Stimulated activated CD4-positive, alpha-beta T cell treated with anti-CD3 and anti-CD28 coated beads, Interleukin-4, amount 100 ng/mL, for 48 hours (primary cell): Measurements from ENCODE around the gene PSMD5.
A peak's percentile ranks its signal among the peaks of the same experiment; 100 is the strongest.

Source experiments
- DNase-seq, 2 donors: peaks; one replicate each; pipeline ENCODE4 v3.0.0-alpha.2; 2020; ENCODE audit warnings: low read depth in 2 of 2

The PSMD5 gene

GRCh38 chr9:120855827-120856670 lies 13.3 kb upstream of the PSMD5 start:
- DNase-seq: no peak

GRCh38 chr9:120854596-120855327 lies 12.0 kb upstream of the PSMD5 start:
- DNase-seq: no peak

DNA sequence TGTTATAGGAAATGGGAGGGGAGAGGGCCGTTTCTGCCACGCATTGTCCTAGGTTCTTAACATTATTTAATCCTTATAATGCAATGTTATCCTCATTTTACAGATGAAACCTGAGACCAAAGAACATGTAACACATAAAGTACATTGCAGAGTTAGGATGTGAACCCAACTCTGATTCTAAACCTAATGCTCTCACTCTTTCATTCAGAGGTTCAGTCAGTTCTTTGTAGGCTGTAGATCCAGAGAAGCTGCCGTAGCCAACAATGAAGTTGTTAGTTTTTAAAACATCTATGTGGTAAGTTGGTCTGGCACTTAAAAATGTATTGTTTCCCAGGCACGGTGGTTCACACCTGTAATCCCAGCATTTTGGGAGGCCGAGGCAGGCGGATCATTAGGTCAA lies 10.5 kb upstream of the PSMD5 start:
- DNase-seq: no peak

DNA sequence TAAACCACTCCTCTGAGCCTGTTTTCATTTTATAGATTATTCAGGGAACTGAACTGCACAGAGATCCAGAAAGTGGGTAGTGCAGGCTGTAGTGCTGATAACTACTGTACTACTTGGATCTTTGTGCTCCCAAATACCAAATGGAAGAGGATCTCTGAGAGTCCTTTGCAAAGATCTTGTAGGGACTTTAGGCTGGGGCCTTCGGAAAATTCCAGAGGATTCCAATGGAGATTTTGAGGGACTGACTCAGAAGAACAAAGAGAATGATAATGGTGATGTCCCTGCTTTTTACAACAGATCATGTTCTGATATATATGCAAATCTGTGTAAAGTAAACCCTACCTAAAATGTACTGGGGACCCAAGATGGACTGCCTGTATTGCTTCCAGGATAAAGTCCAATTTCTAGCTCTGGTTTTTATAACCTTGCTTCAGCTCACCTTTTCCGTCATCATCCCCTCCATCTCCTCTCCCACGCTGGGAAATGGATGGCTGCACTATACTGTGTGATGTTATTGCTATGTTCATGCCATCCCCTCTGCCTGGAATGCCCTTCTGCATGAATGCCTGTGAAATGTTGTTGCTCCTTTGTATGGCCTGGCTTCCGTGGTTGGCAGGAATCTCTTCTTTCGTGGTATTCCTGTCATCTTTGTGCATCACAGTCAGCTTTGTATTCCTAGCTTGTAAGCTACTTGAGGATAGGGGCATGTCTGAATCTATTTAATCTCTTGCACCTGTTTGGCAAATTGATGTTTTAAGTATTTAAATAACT lies 9.7 kb upstream of the PSMD5 start:
- no peak for DNase-seq

DNA sequence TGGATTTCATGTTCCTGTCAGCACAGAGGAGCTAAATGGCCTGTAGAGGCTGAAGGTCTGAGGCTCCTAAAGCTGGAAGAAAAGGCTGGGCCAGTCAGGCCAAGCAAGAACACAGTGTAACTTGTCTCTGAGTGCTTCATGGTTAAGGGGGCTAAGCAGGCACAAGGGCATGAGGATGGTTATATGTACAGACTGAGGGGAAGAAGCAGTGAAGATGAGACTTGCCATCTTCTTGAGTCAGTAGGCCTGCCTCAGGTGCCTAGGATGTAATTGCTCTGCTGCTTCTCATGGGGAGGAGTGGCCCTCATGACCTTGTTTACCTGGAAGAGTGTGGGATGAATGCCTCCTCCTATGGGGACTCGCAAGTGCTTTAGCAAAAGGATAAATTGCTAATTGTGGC lies 8.7 kb upstream of the PSMD5 start:
- no peak for DNase-seq

DNA sequence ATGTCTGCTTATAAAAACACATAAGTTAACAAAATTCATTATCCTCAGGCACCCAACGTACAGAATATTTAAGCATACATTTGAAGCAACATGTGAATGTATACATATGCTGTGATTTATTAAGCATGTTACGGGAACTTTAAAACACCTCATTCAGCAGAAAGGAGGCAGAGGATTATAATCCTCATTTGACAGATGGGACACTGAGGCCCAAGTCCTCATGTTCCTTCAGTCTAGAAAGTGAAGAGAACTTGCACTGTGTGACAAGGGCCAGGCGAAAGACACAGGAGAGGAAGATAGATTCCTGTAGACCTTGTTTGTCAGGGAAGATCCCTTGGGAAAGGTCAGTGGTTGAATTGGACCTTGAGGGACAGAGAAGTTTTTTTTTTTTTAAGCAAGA lies 7.6 kb upstream of the PSMD5 start:
- no peak for DNase-seq

DNA sequence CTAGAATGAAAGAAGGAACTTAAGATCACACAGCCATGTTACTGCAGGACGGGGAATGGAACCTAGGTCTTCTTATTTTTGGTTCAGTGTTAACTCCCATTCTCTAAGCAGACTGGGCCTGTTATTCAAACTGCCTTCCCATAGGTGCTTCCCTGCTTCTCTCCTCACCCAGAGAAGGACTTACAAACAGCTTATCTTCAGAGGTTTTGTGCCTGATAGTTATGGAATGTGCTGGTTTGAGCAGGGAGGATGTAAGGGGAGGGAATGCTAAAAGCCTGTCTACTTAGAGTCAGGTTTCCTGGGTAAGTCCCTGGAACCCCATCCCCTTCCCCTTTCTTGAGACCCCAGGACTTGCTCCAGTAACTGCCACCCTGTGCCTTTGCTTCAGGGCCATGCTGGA lies 4.2 kb upstream of the PSMD5 start:
- DNase-seq: no peak

GRCh38 chr9:120846251-120846889 lies 3.6 kb upstream of the PSMD5 start:
- no peak for DNase-seq

GRCh38 chr9:120845255-120845654 lies 2.5 kb upstream of the PSMD5 start:
- peak; percentile 34 to 35 for DNase-seq

GRCh38 chr9:120841930-120842684 lies 615 bp downstream of the PSMD5 start:
- DNase-seq: no peak

DNA sequence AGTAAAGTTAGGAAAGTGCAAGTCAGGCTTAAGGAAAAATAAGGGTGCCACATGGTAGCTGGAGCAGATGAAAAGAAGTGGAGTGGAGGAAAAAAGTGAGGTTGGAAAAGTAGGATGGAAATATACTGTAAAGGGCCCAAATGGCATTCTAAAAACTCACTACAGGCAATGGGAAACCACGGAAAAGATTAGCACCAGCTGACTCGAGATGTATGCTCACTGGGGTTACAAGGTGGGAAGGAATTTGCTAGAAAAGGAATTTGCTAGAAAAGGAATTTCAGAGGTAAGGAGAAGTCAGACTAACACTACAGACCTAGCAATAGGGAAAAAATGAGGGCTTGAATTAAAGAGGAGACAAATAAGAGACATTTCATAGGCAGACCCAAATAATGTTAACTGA lies 3.6 kb downstream of the PSMD5 start:
- no peak for DNase-seq

GRCh38 chr9:120837921-120838320 lies 4.8 kb downstream of the PSMD5 start:
- DNase-seq: no peak

DNA sequence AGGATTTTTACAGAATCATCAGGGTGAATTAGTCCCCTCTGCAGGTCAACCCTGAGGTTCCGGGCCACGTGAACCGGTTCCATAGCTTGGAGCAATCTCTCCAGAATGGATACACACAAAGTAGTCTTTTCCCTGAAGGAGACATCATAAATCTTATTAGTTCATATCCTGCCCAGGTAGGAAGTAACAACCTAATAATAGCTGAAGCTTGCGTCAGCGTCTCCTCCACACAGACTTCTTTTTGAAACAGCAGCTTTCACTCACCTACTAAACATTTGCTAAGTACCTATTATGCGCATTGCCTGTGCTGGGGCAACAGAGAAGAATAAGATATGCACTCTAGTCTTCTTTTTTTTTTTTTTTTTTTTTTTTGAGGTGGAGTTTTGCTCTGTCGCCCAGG lies 9.4 kb downstream of the PSMD5 start:
- no peak for DNase-seq

DNA sequence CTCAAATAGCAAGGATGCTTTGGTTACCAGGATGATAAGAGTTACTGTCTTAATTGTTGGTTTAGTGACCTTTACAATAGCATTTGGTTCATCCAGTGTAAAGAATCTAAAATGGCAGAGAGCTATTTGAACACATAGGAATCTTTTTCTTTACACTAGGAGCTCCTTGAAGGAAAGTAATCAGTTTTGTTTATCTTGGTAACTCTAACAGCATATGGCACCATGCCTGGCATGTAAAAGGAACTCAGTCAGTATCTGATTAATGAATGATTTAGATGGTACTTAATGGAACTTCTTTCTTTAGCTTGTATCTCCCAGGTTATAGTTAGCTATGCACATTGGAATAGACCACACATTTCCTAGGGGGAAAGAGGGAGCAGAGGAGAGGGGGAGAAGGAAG lies 9.9 kb downstream of the PSMD5 start:
- DNase-seq: no peak

- DNase-seq: no peak
These were observed 11.9 kb downstream of the PSMD5 start for GRCh38 chr9:120830865-120831264.

DNA sequence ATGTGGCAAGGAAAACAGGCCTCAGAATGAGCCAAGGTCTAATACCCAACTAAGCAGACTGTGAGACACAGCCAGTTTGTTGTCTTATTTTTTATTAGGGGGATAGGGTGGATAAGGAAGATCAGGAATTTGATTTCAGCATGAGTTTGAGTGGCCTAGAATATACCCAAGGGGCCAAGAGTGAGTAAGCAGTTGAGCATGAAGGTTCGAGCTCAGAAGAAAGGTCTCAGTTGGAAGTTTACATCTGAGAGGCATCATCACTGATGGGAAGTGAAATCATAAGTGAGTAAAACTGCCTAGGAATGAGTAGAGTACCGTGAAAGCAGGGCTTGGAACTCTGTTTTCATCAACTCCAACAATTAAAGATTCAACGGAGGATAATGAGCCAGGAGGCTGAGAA lies 12.6 kb downstream of the PSMD5 start:
- DNase-seq: no peak

DNA sequence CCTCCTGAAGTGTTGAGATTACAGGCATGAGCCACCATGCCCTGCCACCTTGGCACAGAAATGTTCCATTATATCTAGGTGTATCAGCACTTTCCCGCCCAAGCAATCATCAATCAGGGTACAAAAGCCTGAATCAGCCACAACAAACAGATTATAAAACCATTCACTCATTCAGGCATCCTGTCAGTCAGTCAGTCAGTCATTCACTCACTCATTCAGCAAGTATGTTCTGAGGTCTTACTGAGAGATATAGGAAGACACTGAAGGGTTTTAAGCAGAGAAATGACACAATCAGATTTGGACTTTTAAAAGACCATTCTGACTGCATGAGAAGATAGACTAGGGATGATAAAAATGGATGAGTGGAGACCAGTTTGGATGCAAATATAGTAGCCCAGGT lies 13.1 kb downstream of the PSMD5 start:
- DNase-seq: no peak

DNA sequence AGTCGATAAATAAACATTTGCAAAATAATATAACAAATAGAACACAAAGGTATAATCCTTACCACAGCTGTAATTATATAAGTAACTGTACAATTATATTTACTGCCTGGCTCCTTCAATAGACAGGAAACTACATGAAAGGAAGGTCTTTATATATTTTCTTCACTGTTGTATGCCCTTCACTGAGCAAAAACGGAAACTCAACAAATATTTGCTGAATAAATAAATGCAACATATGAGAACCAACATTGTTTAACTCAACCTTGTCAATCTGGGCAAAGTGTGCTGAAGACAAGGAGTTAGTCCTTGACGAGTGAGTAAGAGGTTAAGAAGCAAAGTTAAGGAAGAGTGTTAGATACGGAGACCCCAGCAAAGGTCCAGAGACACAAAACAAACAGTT lies 22.6 kb downstream of the PSMD5 start:
- DNase-seq: no peak

DNA sequence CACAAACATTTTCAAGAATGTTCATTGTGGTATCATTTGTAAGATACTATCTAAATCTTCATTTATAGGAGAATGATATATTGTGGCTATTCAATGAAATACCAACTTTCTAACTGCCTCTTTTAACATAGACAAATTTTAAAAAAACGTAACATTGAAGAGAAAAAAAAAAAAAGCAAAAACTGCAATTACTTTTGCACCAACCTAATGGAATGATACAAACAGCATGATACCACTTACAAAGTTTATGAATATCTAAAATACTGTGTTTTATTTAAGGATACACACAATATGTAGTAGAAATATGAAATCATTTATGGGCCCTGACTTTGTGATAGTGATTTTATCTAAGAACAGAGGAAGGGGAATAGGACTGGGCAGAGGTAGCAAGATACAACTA lies 24.1 kb downstream of the PSMD5 start:
- DNase-seq: no peak

- DNase-seq: no peak
These were observed 27.6 kb downstream of the PSMD5 start for GRCh38 chr9:120815075-120815474.

GRCh38 chr9:120808931-120809330 lies 33.8 kb downstream of the PSMD5 start:
- no peak for DNase-seq
